HG03439 (cell line): ENCODE measurements around the gene KLK14.

ENCODE experiments used
- ATAC-seq: cut with Tn5 transposase; IDR thresholded peaks from one replicate; pipeline ENCODE4 v1.9.1; 2021; ENCODE audit warnings: mild to moderate bottlenecking, moderate library complexity; ENCODE audit not compliant: unreplicated experiment

The KLK14 gene

GRCh38 chr19:51089786-51090185 lies 7.1 kb upstream of the KLK14 start:
- no peak for ATAC-seq

DNA sequence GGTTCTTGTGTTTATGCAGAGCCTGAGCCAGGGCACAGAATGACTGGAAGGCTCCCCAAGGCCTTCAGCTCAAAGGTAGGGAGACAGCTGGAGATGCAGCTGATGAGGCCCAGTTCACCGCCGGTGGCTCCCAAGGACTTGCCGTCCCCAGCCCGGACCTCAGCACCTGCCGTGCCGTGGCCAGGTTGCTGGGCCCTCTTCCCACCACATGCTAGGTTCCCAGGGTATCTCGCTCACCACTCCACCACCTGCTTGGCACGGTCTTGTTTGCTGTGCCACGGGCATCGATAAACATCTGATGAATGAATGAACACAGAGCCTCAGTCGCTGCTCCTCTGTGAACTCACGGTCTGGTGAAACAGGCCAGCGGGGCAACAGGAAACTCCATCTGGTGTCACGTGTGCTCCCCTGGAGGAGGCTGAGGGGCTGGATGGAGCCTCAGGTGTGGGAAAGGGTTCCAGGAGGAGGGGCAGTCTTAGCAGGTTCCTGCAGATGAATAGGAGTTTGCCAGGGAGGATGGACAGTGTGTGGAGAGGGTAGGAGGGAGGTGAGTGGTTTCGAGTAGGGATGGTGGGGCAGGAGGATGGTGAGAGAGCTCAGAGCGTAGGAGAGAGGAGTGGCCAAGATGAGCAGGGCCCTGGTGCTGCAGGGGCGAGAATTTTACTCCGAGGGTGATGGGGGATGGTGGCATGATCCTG lies 3.6 kb upstream of the KLK14 start:
- ATAC-seq = no peak

DNA sequence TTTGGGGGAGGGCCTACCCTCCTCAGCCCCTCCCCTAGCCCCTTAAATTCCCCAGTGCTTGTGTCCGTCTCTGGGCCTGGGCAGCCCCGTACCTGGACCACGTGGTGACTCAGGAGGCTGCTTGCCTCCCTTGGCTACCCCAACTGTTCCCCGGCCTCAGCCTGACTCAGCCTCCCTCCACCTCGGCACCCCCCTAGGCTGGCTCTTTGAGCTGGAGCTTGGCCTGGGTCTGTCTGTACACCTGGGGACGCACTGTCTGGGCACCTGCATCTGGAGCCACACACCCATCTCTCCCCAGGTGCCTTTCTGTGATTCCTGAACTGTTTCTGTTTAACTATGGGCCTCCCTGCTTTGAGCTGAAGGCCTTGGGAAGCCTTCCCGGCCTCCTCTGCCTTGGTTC lies 1.8 kb upstream of the KLK14 start:
- ATAC-seq = no peak

DNA sequence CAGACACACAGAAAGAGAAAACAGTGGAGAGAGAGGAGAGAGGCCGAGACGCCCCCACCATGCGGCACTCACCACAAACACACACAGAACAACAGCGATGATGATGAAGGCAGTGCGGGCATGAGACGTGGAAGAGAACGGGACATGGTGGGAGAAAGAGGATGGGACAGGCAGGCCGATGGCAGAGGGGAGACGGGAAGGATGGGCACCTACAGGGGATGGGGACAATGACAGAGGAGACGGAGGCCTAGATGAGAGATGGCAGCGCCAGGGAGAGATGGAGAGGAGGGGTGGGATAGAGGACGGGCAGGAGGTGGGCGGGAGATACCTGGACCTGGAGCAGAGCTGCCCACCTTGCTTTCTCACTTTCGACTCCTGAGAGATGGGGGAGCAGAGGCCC lies 1.1 kb upstream of the KLK14 start:
- ATAC-seq = no peak

DNA sequence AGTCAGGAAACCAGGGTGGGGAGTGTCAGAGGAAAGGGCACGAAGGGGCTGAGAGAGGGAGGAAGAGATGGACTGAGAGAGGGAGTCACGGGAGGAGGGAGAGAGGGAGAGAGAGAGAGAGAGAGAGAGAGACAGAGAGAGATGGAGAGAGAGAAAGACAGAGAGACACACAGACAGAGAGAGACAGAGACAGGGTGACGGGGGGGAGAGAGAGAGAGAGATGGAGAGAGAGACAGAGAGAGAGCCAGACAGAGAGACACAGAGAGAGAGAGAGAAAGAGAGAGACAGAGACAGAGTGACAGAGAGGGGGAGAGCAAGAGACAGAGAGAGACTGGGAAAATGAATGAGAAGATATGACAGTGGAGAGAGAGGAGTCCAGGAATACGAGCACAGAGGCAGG lies 494 bp upstream of the KLK14 start:
- ATAC-seq = no peak

- ATAC-seq = no peak
Measured at GRCh38 chr19:51081476-51081875, 1.2 kb downstream of the KLK14 start.

DNA sequence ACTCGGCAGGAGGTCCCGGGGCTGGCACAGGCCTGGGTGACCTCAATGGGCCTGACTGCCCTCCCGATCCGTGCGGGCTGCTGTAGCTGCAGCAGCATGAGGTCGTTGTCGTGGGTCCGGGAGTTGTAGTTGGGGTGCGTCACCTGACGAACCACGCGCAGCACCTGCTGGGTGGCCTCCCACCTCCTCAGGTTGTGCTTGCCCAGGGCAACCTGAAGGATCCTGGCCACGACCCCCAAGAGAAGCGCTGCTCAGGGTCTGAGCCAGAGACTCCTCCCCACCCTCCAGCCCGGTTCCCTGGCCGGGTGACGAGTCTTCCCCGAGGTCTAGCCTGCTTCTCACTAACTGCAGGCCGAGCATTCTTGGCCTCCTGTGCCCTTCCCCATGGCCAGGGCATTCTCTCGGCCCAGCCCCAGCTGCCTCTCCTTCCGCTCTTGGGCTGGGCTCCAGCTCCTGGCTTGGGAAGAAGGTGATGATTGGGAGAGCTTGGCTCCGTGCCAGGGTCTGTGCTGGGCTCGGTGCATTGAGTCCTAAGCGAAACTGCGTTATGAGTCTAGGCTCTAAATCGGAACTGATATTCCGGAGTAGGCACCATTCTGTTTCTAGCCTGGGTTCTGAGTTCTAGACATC lies 3.1 kb downstream of the KLK14 start:
- no peak for ATAC-seq

- no peak for ATAC-seq
Measured at GRCh38 chr19:51078731-51079130, 4.0 kb downstream of the KLK14 start.

DNA sequence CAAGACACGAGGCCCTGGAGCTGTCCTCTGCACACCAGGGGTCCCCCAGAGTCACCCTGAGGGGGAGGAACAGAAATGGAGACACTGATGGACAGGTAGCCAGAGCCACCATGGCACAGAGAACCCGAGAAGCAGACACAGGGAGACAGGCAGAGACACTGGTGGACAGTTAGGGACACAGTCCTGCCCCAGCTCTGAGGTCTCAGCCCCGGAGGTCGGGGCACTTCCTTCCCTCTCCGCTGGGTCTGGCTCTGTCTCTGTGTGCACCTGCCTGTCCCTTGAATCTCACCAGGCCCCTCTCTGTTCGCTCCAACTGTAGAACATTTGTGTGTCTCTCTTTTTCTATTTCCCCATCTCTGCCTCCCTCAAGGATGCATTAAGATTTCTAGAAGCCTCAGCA lies 4.6 kb downstream of the KLK14 start:
- no peak for ATAC-seq

- no peak for ATAC-seq
Measured at GRCh38 chr19:51076631-51077213, 6.0 kb downstream of the KLK14 start.

DNA sequence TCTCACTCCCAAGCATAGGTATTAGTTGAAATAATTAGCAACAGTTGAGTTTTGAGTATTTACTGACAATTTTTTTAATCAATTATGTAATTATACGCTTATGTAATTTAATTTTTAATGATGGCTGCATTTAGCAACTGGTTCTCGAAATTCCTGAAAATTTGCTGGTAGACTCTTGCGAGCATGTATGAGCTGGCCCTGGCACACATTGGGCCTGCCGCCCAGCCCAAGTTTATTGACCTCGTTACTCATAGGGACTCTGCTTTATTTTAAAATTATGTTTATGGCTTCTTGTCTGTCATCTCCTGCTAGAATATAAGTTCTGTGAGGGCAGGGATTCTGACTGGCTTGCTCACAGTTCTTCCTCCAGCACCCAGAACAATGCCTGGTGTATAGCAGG lies 6.7 kb downstream of the KLK14 start:
- ATAC-seq = no peak

DNA sequence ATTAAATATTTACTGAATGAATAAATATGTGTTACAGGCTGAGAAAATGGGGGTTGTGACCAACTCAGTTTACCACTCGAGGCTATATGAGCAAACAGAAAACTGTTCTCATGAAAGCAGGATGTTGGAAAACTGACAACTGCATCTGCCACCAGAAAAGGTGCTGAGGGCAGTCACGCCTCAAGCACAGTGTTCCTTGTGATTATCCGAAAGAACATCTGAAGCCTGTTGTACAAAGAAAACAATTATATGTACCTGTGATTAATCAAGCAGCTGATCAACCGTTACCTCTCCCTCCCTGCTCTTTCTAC lies 11.6 kb downstream of the KLK14 start:
- no peak for ATAC-seq

- ATAC-seq = no peak
Measured at GRCh38 chr19:51070334-51071094, 12.2 kb downstream of the KLK14 start.

- ATAC-seq = no peak
Measured at GRCh38 chr19:51066393-51067186, 16.1 kb downstream of the KLK14 start.

- no peak for ATAC-seq
Measured at GRCh38 chr19:51065221-51065960, 17.3 kb downstream of the KLK14 start.

DNA sequence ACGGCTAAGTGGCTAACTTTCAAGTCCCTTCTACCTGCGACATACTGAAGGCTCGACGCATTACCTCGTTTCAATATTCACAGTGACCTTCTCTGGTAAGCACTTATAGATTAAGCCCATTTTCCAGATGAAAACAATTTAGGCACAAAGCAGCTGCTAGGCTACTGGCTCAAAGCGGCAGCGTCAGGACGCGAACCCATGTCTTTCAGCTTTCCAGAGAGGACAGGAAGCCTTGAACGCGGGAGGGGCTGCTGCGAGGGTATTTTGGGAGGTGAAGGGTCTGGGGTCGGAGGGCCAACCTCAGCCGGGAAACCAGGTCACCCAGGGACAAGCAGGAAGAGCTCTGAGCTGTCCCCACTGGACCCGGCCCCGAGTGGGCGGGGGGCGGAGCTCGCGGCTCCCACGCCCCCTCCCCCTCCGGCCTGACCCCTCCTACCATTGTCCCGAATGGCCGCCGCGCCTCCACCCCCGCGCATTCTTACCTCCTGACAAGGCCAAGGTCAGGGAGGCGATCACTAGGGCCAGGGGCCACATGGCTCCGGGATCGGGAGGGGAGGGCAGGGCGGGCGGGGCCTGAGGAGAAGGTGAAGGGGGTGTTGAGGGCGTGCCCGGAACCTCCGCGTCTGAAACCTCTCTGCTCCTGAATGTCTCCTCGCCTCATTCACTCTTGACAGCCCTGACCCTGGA lies 18.0 kb downstream of the KLK14 start, which contains the start of gene KLK13:
KLK13 (minus strand) TSS at position 559 of the 687 bp plus-strand sequence; CDS start at position 534, 25 bp downstream.
- no peak for ATAC-seq

DNA sequence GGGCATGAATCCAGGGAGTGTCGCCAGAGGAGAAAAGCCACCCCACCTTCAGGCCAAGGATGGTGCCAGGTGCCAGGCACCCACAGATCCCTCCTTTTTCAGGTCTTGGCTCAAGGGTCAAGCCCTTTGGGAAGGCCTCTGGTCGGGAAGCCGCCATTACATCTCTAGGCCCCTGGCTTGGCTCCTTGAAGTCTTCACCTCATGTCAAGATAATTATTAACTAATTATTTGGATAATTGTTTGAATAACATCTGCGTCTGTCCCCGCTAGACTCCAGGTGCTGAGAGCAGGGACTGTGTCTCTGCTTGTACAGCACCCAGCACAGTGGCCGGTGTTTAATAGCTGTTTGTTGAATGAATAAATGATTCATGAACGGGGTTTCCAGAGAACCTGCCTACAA lies 19.0 kb downstream of the KLK14 start:
- no peak for ATAC-seq

GRCh38 chr19:51060973-51061372 lies 21.7 kb downstream of the KLK14 start:
- ATAC-seq = no peak

- ATAC-seq = no peak
Measured at GRCh38 chr19:51060336-51060735, 22.4 kb downstream of the KLK14 start.

GRCh38 chr19:51059715-51060114 lies 23.0 kb downstream of the KLK14 start:
- no peak for ATAC-seq
